HEK293 (cell line): ENCODE results near the gene GCSH.

ENCODE experiments used
- CTCF ChIA-PET: fragments of 350-600 bp; formaldehyde crosslinking; extraction: SDS; loops from one replicate; lab custom pipeline; 2021; ENCODE audit warnings: antibody characterized with exemption; lab: Yijun Ruan, JAX
- POLR2A ChIA-PET: fragments of 300-600 bp; formaldehyde crosslinking; extraction: SDS; loops from one replicate; lab custom pipeline; 2020; ENCODE audit warnings: antibody characterized with exemption, inconsistent platforms; lab: Yijun Ruan, JAX
- H3K27ac ChIP-seq: fragments of 200-500 bp; sonication (Bioruptor generic); 2 replicates; pipeline ENCODE4 v1.5.1; 2014; ENCODE audit warnings: low read depth, low read length, control low read depth, inconsistent platforms; ENCODE audit errors: extremely low read depth
- H3K36me3 ChIP-seq, 2 experiments: fragments of 200-500 bp in 1 of 2; sonication (Bioruptor generic) in 1 of 2; 1 replicate in 1 of 2; 2 replicates in 1 of 2; pipeline ENCODE4 v1.5.1; 2014 to 2017; ENCODE audit warnings: inconsistent platforms in 2 of 2, low read length in 2 of 2; ENCODE audit not compliant: control insufficient read depth in 2 of 2, insufficient read depth in 1 of 2
- H3K4me1 ChIP-seq: fragments of 200-500 bp; sonication (Bioruptor generic); 2 replicates; pipeline ENCODE4 v1.5.1; 2014; ENCODE audit warnings: mild to moderate bottlenecking, low read length, inconsistent platforms; ENCODE audit not compliant: control insufficient read depth, insufficient read depth
- H3K4me3 ChIP-seq: 2 replicates; pipeline ENCODE4 v1.5.1; 2011; ENCODE audit warnings: low read depth, mild to moderate bottlenecking, control low read depth, low read length, moderate library complexity
- H3K9me3 ChIP-seq: fragments of 200-500 bp; sonication (Bioruptor generic); 2 replicates; pipeline ENCODE4 v1.5.1; 2014; ENCODE audit warnings: low read depth, low read length, inconsistent platforms; ENCODE audit not compliant: control insufficient read depth, insufficient read depth
- BCL11A ChIP-seq: fragments of 450-650 bp; formaldehyde crosslinking; IDR thresholded peaks from 2 replicates; pipeline ENCODE4 v1.5.1; 2016; ENCODE audit warnings: low read depth, missing biosample characterization, missing genetic modification characterization
- HIC1 ChIP-seq: fragments of 450-650 bp; formaldehyde crosslinking; IDR thresholded peaks from 2 replicates; pipeline ENCODE4 v1.5.1; 2016; ENCODE audit warnings: missing biosample characterization, missing genetic modification characterization
- PRDM10 ChIP-seq: fragments of 450-650 bp; formaldehyde crosslinking; IDR thresholded peaks from 2 replicates; pipeline ENCODE4 v1.5.1; 2016; ENCODE audit warnings: missing biosample characterization, missing genetic modification characterization
- ZNF138 ChIP-seq: fragments of 450-650 bp; formaldehyde crosslinking; IDR thresholded peaks from 2 replicates; pipeline ENCODE4 v1.5.1; 2016; ENCODE audit warnings: missing biosample characterization, missing genetic modification characterization, borderline replicate concordance
- ZNF155 ChIP-seq: fragments of 450-650 bp; formaldehyde crosslinking; IDR thresholded peaks from 2 replicates; pipeline ENCODE4 v1.5.1; 2016; ENCODE audit warnings: missing biosample characterization, missing genetic modification characterization
- ZNF169 ChIP-seq: fragments of 450-650 bp; formaldehyde crosslinking; IDR thresholded peaks from 2 replicates; pipeline ENCODE4 v1.5.1; 2016; ENCODE audit warnings: missing biosample characterization, missing genetic modification characterization
- ZNF175 ChIP-seq: fragments of 450-650 bp; formaldehyde crosslinking; IDR thresholded peaks from 2 replicates; pipeline ENCODE4 v1.5.1; 2016; ENCODE audit warnings: missing biosample characterization, missing genetic modification characterization
- ZNF202 ChIP-seq: fragments of 450-650 bp; formaldehyde crosslinking; IDR thresholded peaks from 2 replicates; pipeline ENCODE4 v1.5.1; 2016; ENCODE audit warnings: missing biosample characterization, missing genetic modification characterization, borderline replicate concordance
- ZNF223 ChIP-seq: fragments of 450-650 bp; formaldehyde crosslinking; IDR thresholded peaks from 2 replicates; pipeline ENCODE4 v1.5.1; 2016; ENCODE audit warnings: missing biosample characterization, missing genetic modification characterization
- ZNF24 ChIP-seq: fragments of 450-650 bp; formaldehyde crosslinking; IDR thresholded peaks from 2 replicates; pipeline ENCODE4 v1.5.1; 2016; ENCODE audit warnings: missing biosample characterization, missing genetic modification characterization
- ZNF280D ChIP-seq: fragments of 450-650 bp; formaldehyde crosslinking; IDR thresholded peaks from 2 replicates; pipeline ENCODE4 v1.5.1; 2016; ENCODE audit warnings: missing biosample characterization, missing genetic modification characterization
- ZNF302 ChIP-seq: fragments of 450-650 bp; formaldehyde crosslinking; IDR thresholded peaks from 2 replicates; pipeline ENCODE4 v1.5.1; 2016; ENCODE audit warnings: missing biosample characterization, missing genetic modification characterization, low read depth
- ZNF394 ChIP-seq: fragments of 450-650 bp; formaldehyde crosslinking; IDR thresholded peaks from 2 replicates; pipeline ENCODE4 v1.5.1; 2016; ENCODE audit warnings: missing biosample characterization, missing genetic modification characterization, mild to moderate bottlenecking, moderate library complexity, borderline replicate concordance
- ZNF426 ChIP-seq: fragments of 450-650 bp; formaldehyde crosslinking; IDR thresholded peaks from 2 replicates; pipeline ENCODE4 v1.5.1; 2017; ENCODE audit warnings: missing biosample characterization, missing genetic modification characterization, mild to moderate bottlenecking, inconsistent platforms, moderate library complexity
- ZNF473 ChIP-seq: fragments of 450-650 bp; formaldehyde crosslinking; IDR thresholded peaks from 2 replicates; pipeline ENCODE4 v1.5.1; 2017; ENCODE audit warnings: missing biosample characterization, missing genetic modification characterization
- ZNF48 ChIP-seq: fragments of 450-650 bp; formaldehyde crosslinking; IDR thresholded peaks from 2 replicates; pipeline ENCODE4 v1.5.1; 2016; ENCODE audit warnings: missing biosample characterization, missing genetic modification characterization
- ZNF510 ChIP-seq: fragments of 450-650 bp; formaldehyde crosslinking; IDR thresholded peaks from 2 replicates; pipeline ENCODE4 v1.5.1; 2018; ENCODE audit warnings: mild to moderate bottlenecking, missing genetic modification characterization, missing biosample characterization; ENCODE audit not compliant: insufficient replicate concordance
- ZNF514 ChIP-seq: fragments of 450-650 bp; formaldehyde crosslinking; IDR thresholded peaks from 2 replicates; pipeline ENCODE4 v1.5.1; 2016; ENCODE audit warnings: missing biosample characterization, missing genetic modification characterization
- ZNF544 ChIP-seq: fragments of 450-650 bp; formaldehyde crosslinking; IDR thresholded peaks from 2 replicates; pipeline ENCODE4 v1.5.0; 2017; ENCODE audit warnings: missing biosample characterization, missing genetic modification characterization
- ZNF555 ChIP-seq: fragments of 450-650 bp; formaldehyde crosslinking; conservative IDR thresholded peaks from 2 replicates; pipeline ENCODE4 v1.5.1; 2017; ENCODE audit warnings: missing biosample characterization, mild to moderate bottlenecking, missing genetic modification characterization, inconsistent platforms
- ZNF571 ChIP-seq: fragments of 450-650 bp; formaldehyde crosslinking; IDR thresholded peaks from 2 replicates; pipeline ENCODE4 v1.5.0; 2017; ENCODE audit warnings: missing biosample characterization, missing genetic modification characterization
- ZNF580 ChIP-seq: fragments of 450-650 bp; formaldehyde crosslinking; IDR thresholded peaks from 2 replicates; pipeline ENCODE4 v1.5.1; 2016; ENCODE audit warnings: missing biosample characterization, missing genetic modification characterization
- ZNF596 ChIP-seq: fragments of 450-650 bp; IDR thresholded peaks from 2 replicates; pipeline ENCODE4 v1.5.0; 2018; ENCODE audit warnings: missing biosample characterization, mild to moderate bottlenecking, missing genetic modification characterization, moderate library complexity
- ZNF660 ChIP-seq: fragments of 450-650 bp; IDR thresholded peaks from 2 replicates; pipeline ENCODE4 v1.5.1; 2018; ENCODE audit warnings: missing biosample characterization, mild to moderate bottlenecking, missing genetic modification characterization
- ZNF664 ChIP-seq: fragments of 450-650 bp; formaldehyde crosslinking; IDR thresholded peaks from 2 replicates; pipeline ENCODE4 v1.5.1; 2016; ENCODE audit warnings: missing biosample characterization, missing genetic modification characterization

The GCSH gene

GRCh38 chr16:81095953-81096714 lies at the start of gene GCSH:
Gene GCSH (minus strand): TSS chr16:81096395. CDS start chr16:81096278, 117 bp downstream.
- Histone ChIP-seq H3K4me1 (no peaks in the 10 kb centered on the region), H3K4me3 (peak within 1 kb of the TSS; percentile 74), H3K9me3 (no peaks in the 10 kb centered on the region), H3K36me3 (peaks cover 0 to 2% of the 10 kb centered on the region in 2 experiments; a peak in 2 of 3 replicates), H3K27ac (peak within 1 kb of the TSS; percentile 66; the same call in 1 of the 2 replicates)
- POLR2A ChIA-PET, result interaction anchor here (1.8 kb wide), 1 partner anchor 19 kb away, joined by 4 read pairs; the partner anchor contains the start of gene C16orf46
- CTCF ChIA-PET, result no interaction called here
- no peak for TF ChIP-seq ZNF394 (tag by site-specific recombination)
- no peak for TF ChIP-seq HIC1 (tag by site-specific recombination)
- TF ChIP-seq ZNF473 (tag by site-specific recombination), result no peak
- TF ChIP-seq ZNF660 (tag by site-specific recombination), result peak; percentile 53
- TF ChIP-seq ZNF555, result no peak
- no peak for TF ChIP-seq ZNF514 (tag by site-specific recombination)
- no peak for TF ChIP-seq ZNF202 (tag by site-specific recombination)
- no peak for TF ChIP-seq ZNF426 (tag by site-specific recombination)
- TF ChIP-seq ZNF155, result no peak
- no peak for TF ChIP-seq ZNF175 (tag by site-specific recombination)
- TF ChIP-seq ZNF223 (tag by site-specific recombination), result no peak
- no peak for TF ChIP-seq ZNF169 (tag by site-specific recombination)
- TF ChIP-seq ZNF544 (tag by site-specific recombination), result no peak
- no peak for TF ChIP-seq ZNF571
- no peak for TF ChIP-seq ZNF302
- TF ChIP-seq ZNF596 (tag by site-specific recombination), result 0 out of 2 replicates have a peak, but pooled peaks have one; percentile 12
- no peak for TF ChIP-seq ZNF48 (tag by site-specific recombination)
- no peak for TF ChIP-seq BCL11A (tag by site-specific recombination)
- no peak for TF ChIP-seq ZNF664
- TF ChIP-seq PRDM10 (tag by site-specific recombination), result no peak
- no peak for TF ChIP-seq ZNF580 (tag by site-specific recombination)
- no peak for TF ChIP-seq ZNF510 (tag by site-specific recombination)
- no peak for TF ChIP-seq ZNF138
- TF ChIP-seq ZNF280D (tag by site-specific recombination), result no peak
- no peak for TF ChIP-seq ZNF24 (tag by site-specific recombination)
